A549 (cell line): ENCODE results near the gene COQ2.

ENCODE experiments used
- CEBPB ChIP-seq, 2 experiments: fragments of >200 bp in 1 of 2; sonication (Bioruptor Twin) in 1 of 2; formaldehyde crosslinking in 1 of 2; IDR thresholded peaks; 2 replicates each; pipeline ENCODE4 v1.6.1; 2012 to 2016
- CHD2 ChIP-seq: fragments of 150-350 bp; IDR thresholded peaks from 2 replicates; pipeline ENCODE4 v1.6.1; 2014; ENCODE audit warnings: low read length; ENCODE audit not compliant: partially characterized antibody
- EP300 ChIP-seq, 2 experiments: fragments of >200 bp; sonication (Bioruptor Twin); formaldehyde crosslinking; IDR thresholded peaks; 2 replicates in 1 of 2; 3 replicates in 1 of 2; pipeline ENCODE4 v1.6.1; 2016 to 2017
- ESRRA ChIP-seq: fragments of 150-350 bp; IDR thresholded peaks from 2 replicates; pipeline ENCODE4 v1.6.1; 2014; ENCODE audit warnings: mild to moderate bottlenecking, low read length, borderline replicate concordance
- MAFK ChIP-seq: fragments of 450-650 bp; IDR thresholded peaks from 2 replicates; pipeline ENCODE4 v1.6.1; 2014; ENCODE audit not compliant: partially characterized antibody
- MYC ChIP-seq: IDR thresholded peaks from 2 replicates; pipeline ENCODE4 v1.6.1; 2012; ENCODE audit warnings: mild to moderate bottlenecking, inconsistent platforms, low read length, improper control_type of control experiment, borderline replicate concordance
- POLR2AphosphoS2 ChIP-seq: conservative IDR thresholded peaks from 2 replicates; pipeline ENCODE4 v1.6.1; 2012; ENCODE audit warnings: low read length, improper control_type of control experiment, inconsistent platforms
- RAD21 ChIP-seq, 2 experiments: fragments of >200 bp in 1 of 2; sonication (Bioruptor Twin) in 1 of 2; formaldehyde crosslinking in 1 of 2; IDR thresholded peaks in 1 of 2; conservative IDR thresholded peaks in 1 of 2; 2 replicates in 1 of 2; 3 replicates in 1 of 2; pipeline ENCODE4 v1.6.1; 2012 to 2018; ENCODE audit warnings: inconsistent platforms in 1 of 2
- RFX5 ChIP-seq: fragments of 450-650 bp; IDR thresholded peaks from 2 replicates; pipeline ENCODE4 v1.7.1; 2014; ENCODE audit warnings: antibody characterized with exemption, mild to moderate bottlenecking, moderate library complexity
- ZFP36 ChIP-seq: fragments of 450-650 bp; IDR thresholded peaks from 2 replicates; pipeline ENCODE4 v1.6.1; 2014; ENCODE audit warnings: borderline replicate concordance; ENCODE audit not compliant: partially characterized antibody
- TF ChIP-seq, protein P1 (sequence below): fragments of >200 bp; sonication (Bioruptor Twin); formaldehyde crosslinking; IDR thresholded peaks from 3 replicates; pipeline ENCODE4 v1.5.1; 2016
- TF ChIP-seq, protein P2 (sequence below): fragments of 450-650 bp; IDR thresholded peaks from 2 replicates; pipeline ENCODE4 v1.6.1; 2014; ENCODE audit warnings: antibody characterized with exemption
- TF ChIP-seq, protein P3 (sequence below): IDR thresholded peaks from 2 replicates; pipeline ENCODE4 v1.6.1; 2012

DNA sequence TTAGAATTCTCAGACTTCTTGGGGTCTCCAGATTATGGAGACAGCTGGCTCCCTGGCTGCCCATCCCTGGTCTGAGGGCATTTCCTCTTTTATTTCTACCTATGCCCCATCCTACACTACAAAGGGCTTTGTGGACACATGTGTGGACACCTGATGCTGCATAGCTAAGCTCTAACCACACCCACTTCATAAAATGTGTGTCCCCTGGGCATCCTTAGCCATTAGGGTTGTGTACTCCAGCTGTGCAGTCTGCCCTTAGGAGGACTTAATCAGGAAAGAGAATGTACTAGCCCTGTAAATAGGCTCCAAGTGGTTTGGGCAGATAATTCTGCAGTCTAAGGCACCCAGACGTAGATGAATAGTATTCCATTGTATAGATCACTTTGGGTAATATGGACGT lies 47.0 kb downstream of the COQ2 start:
- TF ChIP-seq, protein P1, sequence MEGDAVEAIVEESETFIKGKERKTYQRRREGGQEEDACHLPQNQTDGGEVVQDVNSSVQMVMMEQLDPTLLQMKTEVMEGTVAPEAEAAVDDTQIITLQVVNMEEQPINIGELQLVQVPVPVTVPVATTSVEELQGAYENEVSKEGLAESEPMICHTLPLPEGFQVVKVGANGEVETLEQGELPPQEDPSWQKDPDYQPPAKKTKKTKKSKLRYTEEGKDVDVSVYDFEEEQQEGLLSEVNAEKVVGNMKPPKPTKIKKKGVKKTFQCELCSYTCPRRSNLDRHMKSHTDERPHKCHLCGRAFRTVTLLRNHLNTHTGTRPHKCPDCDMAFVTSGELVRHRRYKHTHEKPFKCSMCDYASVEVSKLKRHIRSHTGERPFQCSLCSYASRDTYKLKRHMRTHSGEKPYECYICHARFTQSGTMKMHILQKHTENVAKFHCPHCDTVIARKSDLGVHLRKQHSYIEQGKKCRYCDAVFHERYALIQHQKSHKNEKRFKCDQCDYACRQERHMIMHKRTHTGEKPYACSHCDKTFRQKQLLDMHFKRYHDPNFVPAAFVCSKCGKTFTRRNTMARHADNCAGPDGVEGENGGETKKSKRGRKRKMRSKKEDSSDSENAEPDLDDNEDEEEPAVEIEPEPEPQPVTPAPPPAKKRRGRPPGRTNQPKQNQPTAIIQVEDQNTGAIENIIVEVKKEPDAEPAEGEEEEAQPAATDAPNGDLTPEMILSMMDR, result no peak
- TF ChIP-seq, protein P2, sequence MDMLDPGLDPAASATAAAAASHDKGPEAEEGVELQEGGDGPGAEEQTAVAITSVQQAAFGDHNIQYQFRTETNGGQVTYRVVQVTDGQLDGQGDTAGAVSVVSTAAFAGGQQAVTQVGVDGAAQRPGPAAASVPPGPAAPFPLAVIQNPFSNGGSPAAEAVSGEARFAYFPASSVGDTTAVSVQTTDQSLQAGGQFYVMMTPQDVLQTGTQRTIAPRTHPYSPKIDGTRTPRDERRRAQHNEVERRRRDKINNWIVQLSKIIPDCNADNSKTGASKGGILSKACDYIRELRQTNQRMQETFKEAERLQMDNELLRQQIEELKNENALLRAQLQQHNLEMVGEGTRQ, result no peak
- TF ChIP-seq EP300 (IDR thresholded peaks at IDR 0.05), result no peak
- no peak for TF ChIP-seq MYC
- no peak for TF ChIP-seq RAD21 (conservative IDR thresholded peaks at IDR 0.05 in 1 of 2, IDR thresholded peaks at IDR 0.05 in 1 of 2)
- no peak for TF ChIP-seq CEBPB (IDR thresholded peaks at IDR 0.05)
- no peak for TF ChIP-seq ZFP36
- no peak for TF ChIP-seq MAFK
- no peak for TF ChIP-seq CHD2
- no peak for TF ChIP-seq RFX5
- TF ChIP-seq ESRRA, result no peak
- TF ChIP-seq, protein P3, sequence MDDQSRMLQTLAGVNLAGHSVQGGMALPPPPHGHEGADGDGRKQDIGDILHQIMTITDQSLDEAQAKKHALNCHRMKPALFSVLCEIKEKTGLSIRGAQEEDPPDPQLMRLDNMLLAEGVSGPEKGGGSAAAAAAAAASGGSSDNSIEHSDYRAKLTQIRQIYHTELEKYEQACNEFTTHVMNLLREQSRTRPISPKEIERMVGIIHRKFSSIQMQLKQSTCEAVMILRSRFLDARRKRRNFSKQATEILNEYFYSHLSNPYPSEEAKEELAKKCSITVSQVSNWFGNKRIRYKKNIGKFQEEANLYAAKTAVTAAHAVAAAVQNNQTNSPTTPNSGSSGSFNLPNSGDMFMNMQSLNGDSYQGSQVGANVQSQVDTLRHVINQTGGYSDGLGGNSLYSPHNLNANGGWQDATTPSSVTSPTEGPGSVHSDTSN, result no peak
- no peak for TF ChIP-seq POLR2AphosphoS2
